Mesenchymal stem cell (in vitro differentiated cells and primary cell): ENCODE results near the gene KRT39.

Source experiments
- DNase-seq: peaks from one replicate; pipeline ENCODE4 v3.0.0-alpha.2; 2013
- H2AFZ ChIP-seq: one replicate; pipeline ENCODE4 v1.6.1; 2013; ENCODE audit warnings: low read depth, mild to moderate bottlenecking, control low read depth, inconsistent platforms, low read length, moderate library complexity
- H2AK5ac ChIP-seq: 2 replicates; pipeline ENCODE4 v1.6.1; 2013; ENCODE audit warnings: low read length, moderate library complexity, mild to moderate bottlenecking, inconsistent platforms; ENCODE audit not compliant: severe bottlenecking
- H2BK120ac ChIP-seq: one replicate; pipeline ENCODE4 v1.6.1; 2013; ENCODE audit warnings: low read depth, mild to moderate bottlenecking, inconsistent platforms, low read length, moderate library complexity
- H2BK12ac ChIP-seq, 2 experiments: one replicate each; pipeline ENCODE4 v1.6.1; 2013; ENCODE audit warnings: inconsistent platforms in 2 of 2, low read length in 2 of 2, mild to moderate bottlenecking in 2 of 2, moderate library complexity in 2 of 2, control low read depth in 1 of 2
- H2BK15ac ChIP-seq: one replicate; pipeline ENCODE4 v1.6.1; 2013; ENCODE audit warnings: mild to moderate bottlenecking, low read depth, inconsistent platforms; ENCODE audit not compliant: poor library complexity, severe bottlenecking
- H2BK5ac ChIP-seq: 2 replicates; pipeline ENCODE4 v1.6.1; 2013; ENCODE audit warnings: low read depth, mild to moderate bottlenecking, low read length, control low read depth, inconsistent platforms; ENCODE audit not compliant: poor library complexity, severe bottlenecking
- H3K14ac ChIP-seq, 2 experiments: one replicate each; pipeline ENCODE4 v1.6.1; 2013; ENCODE audit warnings: inconsistent platforms in 2 of 2, low read length in 2 of 2, control low read depth in 1 of 2, mild to moderate bottlenecking in 1 of 2, moderate library complexity in 1 of 2
- H3K18ac ChIP-seq, 2 experiments: one replicate each; pipeline ENCODE4 v1.6.1; 2013; ENCODE audit warnings: inconsistent platforms in 2 of 2, low read length in 2 of 2, control low read depth in 1 of 2, low read depth in 1 of 2, mild to moderate bottlenecking in 1 of 2
- H3K23ac ChIP-seq, 2 experiments: one replicate each; pipeline ENCODE4 v1.6.1; 2013; ENCODE audit warnings: inconsistent platforms in 2 of 2, low read length in 2 of 2, mild to moderate bottlenecking in 2 of 2, moderate library complexity in 2 of 2, control low read depth in 1 of 2
- H3K27ac ChIP-seq: 2 replicates; pipeline ENCODE4 v1.5.1; 2013; ENCODE audit warnings: mild to moderate bottlenecking, moderate library complexity, low read length, control low read depth, inconsistent platforms; ENCODE audit not compliant: poor library complexity, severe bottlenecking
- H3K27me3 ChIP-seq, 2 experiments: 2 replicates each; pipeline versions ENCODE4 v1.6.1 to v1.7.0; 2013; ENCODE audit warnings: low read length in 2 of 2, mild to moderate bottlenecking in 2 of 2, moderate library complexity in 2 of 2, control low read depth in 1 of 2, inconsistent platforms in 1 of 2; ENCODE audit not compliant: control insufficient read depth in 1 of 2, insufficient read depth in 1 of 2
- H3K36me3 ChIP-seq, 2 experiments: 2 replicates each; pipeline versions ENCODE4 v1.6.1 to v1.7.0; 2013; ENCODE audit warnings: low read length in 2 of 2, control low read depth in 1 of 2, inconsistent platforms in 1 of 2, low read depth in 1 of 2, mild to moderate bottlenecking in 1 of 2; ENCODE audit not compliant: insufficient read depth in 2 of 2, control insufficient read depth in 1 of 2
- H3K4ac ChIP-seq, 2 experiments: one replicate each; pipeline ENCODE4 v1.6.1; 2013; ENCODE audit warnings: inconsistent platforms in 2 of 2, low read length in 2 of 2, mild to moderate bottlenecking in 2 of 2, moderate library complexity in 2 of 2, control low read depth in 1 of 2, low read depth in 1 of 2
- H3K4me1 ChIP-seq: 2 replicates; pipeline ENCODE4 v1.6.1; 2013; ENCODE audit warnings: low read depth, low read length, control low read depth; ENCODE audit not compliant: control insufficient read depth, insufficient read depth
- H3K4me2 ChIP-seq: 2 replicates; pipeline ENCODE4 v1.6.1; 2013; ENCODE audit warnings: low read length, mild to moderate bottlenecking, inconsistent platforms; ENCODE audit not compliant: poor library complexity, severe bottlenecking
- H3K4me3 ChIP-seq, 2 experiments: 2 replicates each; pipeline versions ENCODE4 v1.5.1 to v1.7.0; 2013; ENCODE audit warnings: low read length in 2 of 2, mild to moderate bottlenecking in 2 of 2, control low read depth in 1 of 2, low read depth in 1 of 2; ENCODE audit not compliant: insufficient read depth in 1 of 2
- H3K79me1 ChIP-seq: replicated peaks from 2 replicates; pipeline ENCODE4 v1.6.1; 2013; ENCODE audit warnings: mild to moderate bottlenecking, control low read depth, low read length, inconsistent platforms; ENCODE audit not compliant: poor library complexity, severe bottlenecking
- H3K9ac ChIP-seq: 2 replicates; pipeline ENCODE4 v1.7.0; 2013; ENCODE audit warnings: mild to moderate bottlenecking, low read length, moderate library complexity
- H3K9me3 ChIP-seq: 2 replicates; pipeline ENCODE4 v1.7.0; 2013; ENCODE audit warnings: mild to moderate bottlenecking, low read length; ENCODE audit not compliant: control insufficient read depth
- H4K8ac ChIP-seq: one replicate; pipeline ENCODE4 v1.6.1; 2013; ENCODE audit warnings: inconsistent platforms, mild to moderate bottlenecking, low read length, moderate library complexity
- H4K91ac ChIP-seq: one replicate; pipeline ENCODE4 v1.6.1; 2013; ENCODE audit warnings: mild to moderate bottlenecking, low read length, inconsistent platforms
- WGBS: methylation state at CpG from one replicate; pipeline ENCODE4 v1.1.7; 2013; ENCODE audit warnings: mixed read lengths; 5-methylcytosine and 5-hydroxymethylcytosine counted together

KRT39 gene

GRCh38 chr17:40942553-40942952 lies 24.2 kb downstream of the KRT39 start:
- H3K23ac ChIP-seq = no peak overlapping the region
- H3K18ac ChIP-seq = no peak overlapping the region
- no peaks in the 10 kb centered on the region for H3K27me3 ChIP-seq
- H3K9me3 ChIP-seq = no peaks in the 10 kb centered on the region
- no peak overlapping the region for H3K4me3 ChIP-seq
- no peak overlapping the region for H2AK5ac ChIP-seq
- H2BK120ac ChIP-seq = no peak overlapping the region
- H2AFZ ChIP-seq = no peak overlapping the region
- no peak overlapping the region for H4K8ac ChIP-seq
- no peaks in the 10 kb centered on the region for H3K4me1 ChIP-seq
- no peak overlapping the region for H3K14ac ChIP-seq
- no peak for DNase-seq
- WGBS = 79% methylated on average over 3 of the region's 3 CpGs
- no peak overlapping the region for H4K91ac ChIP-seq
- no peak overlapping the region for H3K4me2 ChIP-seq
- no peak overlapping the region for H3K27ac ChIP-seq
- no peak overlapping the region for H3K4ac ChIP-seq
- no peaks in the 10 kb centered on the region for H3K79me1 ChIP-seq
- no peak overlapping the region for H2BK15ac ChIP-seq
- H3K36me3 ChIP-seq = no peaks in the 10 kb centered on the region
- H2BK12ac ChIP-seq = no peak overlapping the region
- no peak overlapping the region for H2BK5ac ChIP-seq
- H3K9ac ChIP-seq = no peak overlapping the region

DNA sequence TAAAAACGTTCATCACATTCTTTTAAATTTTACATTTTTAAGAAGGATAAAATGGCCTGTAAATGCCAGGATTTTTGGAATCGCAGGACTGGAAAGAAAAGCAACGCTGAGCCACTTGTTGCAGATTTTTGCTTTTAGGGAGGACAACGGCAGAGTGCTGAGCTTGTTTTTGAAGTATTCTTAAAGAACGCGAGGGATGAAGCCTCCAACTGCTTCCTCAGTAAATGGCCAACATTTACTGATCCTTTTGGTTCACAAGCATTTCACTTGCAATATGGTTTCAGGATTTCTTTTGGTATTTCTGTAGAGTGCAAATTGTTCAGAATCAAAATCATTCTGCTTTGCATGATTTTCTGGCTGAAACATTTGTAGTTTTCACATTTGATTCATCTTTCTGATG lies 26.5 kb downstream of the KRT39 start:
- Histone ChIP-seq H4K8ac (no peak overlapping the region), H2BK5ac (no peak overlapping the region), H3K27ac (no peak overlapping the region), H3K27me3 (no peaks in the 10 kb centered on the region), H3K4me2 (no peak overlapping the region), H3K4me1 (peaks cover 3% of the 10 kb centered on the region), H3K23ac (no peak overlapping the region), H2AK5ac (no peak overlapping the region), H3K79me1 (no peaks in the 10 kb centered on the region), H4K91ac (no peak overlapping the region), H3K9me3 (no peaks in the 10 kb centered on the region), H3K14ac (no peak overlapping the region), H3K4ac (no peak overlapping the region), H2BK12ac (no peak overlapping the region), H2BK120ac (no peak overlapping the region), H3K9ac (no peak overlapping the region), H3K36me3 (no peaks in the 10 kb centered on the region), H3K4me3 (no peak overlapping the region), H2BK15ac (no peak overlapping the region), H2AFZ (no peak overlapping the region), H3K18ac (no peak overlapping the region)
- 89% methylated on average over 5 of the region's 6 CpGs for WGBS
- DNase-seq = no peak

GRCh38 chr17:40938981-40939380 lies 27.8 kb downstream of the KRT39 start:
- H3K4me3 ChIP-seq = no peak overlapping the region
- no peak overlapping the region for H4K8ac ChIP-seq
- H3K9me3 ChIP-seq = no peaks in the 10 kb centered on the region
- no peak overlapping the region for H3K23ac ChIP-seq
- no peak overlapping the region for H3K4ac ChIP-seq
- no peak overlapping the region for H2BK12ac ChIP-seq
- H2AK5ac ChIP-seq = no peak overlapping the region
- H2BK15ac ChIP-seq = no peak overlapping the region
- DNase-seq = no peak
- no peaks in the 10 kb centered on the region for H3K79me1 ChIP-seq
- peaks cover 3% of the 10 kb centered on the region for H3K4me1 ChIP-seq
- H3K36me3 ChIP-seq = no peaks in the 10 kb centered on the region
- H3K27ac ChIP-seq = no peak overlapping the region
- WGBS = 83% methylated on average over 3 of the region's 3 CpGs
- H2BK120ac ChIP-seq = no peak overlapping the region
- H2AFZ ChIP-seq = no peak overlapping the region
- no peak overlapping the region for H2BK5ac ChIP-seq
- no peak overlapping the region for H3K14ac ChIP-seq
- no peak overlapping the region for H3K4me2 ChIP-seq
- no peaks in the 10 kb centered on the region for H3K27me3 ChIP-seq
- no peak overlapping the region for H3K9ac ChIP-seq
- no peak overlapping the region for H4K91ac ChIP-seq
- H3K18ac ChIP-seq = no peak overlapping the region

DNA sequence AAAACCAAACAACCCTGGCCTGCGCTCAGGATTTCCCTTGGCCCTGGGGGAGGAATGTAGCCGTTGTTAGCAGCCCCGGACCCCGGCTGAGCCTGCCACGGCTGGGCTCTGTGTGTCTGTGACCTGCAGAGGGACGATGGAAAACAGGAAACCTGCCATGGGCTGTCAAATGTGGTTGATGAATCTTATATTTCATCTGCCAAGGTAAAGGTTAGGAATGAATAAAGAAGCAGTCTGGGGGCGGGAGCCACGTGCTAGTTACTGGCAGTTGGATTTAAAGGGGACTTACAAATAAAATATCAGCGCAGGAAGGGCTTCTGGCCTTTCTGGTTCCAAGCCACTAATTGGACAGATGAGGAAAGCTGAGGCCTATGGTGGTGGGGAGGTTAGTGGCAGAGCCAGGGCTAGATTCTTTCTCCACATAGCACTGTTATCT lies 29.3 kb downstream of the KRT39 start, which contains the start of gene KRT23:
TSS of gene KRT23 (minus strand) at position 263 of the 436 bp plus-strand sequence. CDS start 1,043 bp downstream, outside the sequence.
- Histone ChIP-seq H2BK12ac (no peak within 1 kb of the TSS), H2AFZ (no peak within 1 kb of the TSS), H3K23ac (no peak within 1 kb of the TSS), H2BK5ac (no peak within 1 kb of the TSS), H3K36me3 (no peaks in the 10 kb centered on the region), H2BK120ac (no peak within 1 kb of the TSS), H2AK5ac (peak within 1 kb of the TSS; percentile 67), H3K14ac (no peak within 1 kb of the TSS), H3K18ac (no peak within 1 kb of the TSS), H4K8ac (no peak within 1 kb of the TSS), H3K27me3 (no peaks in the 10 kb centered on the region), H4K91ac (no peak within 1 kb of the TSS), H3K4me3 (no peak within 1 kb of the TSS), H2BK15ac (no peak within 1 kb of the TSS), H3K27ac (no peak within 1 kb of the TSS), H3K4me2 (no peak within 1 kb of the TSS), H3K79me1 (no peaks in the 10 kb centered on the region), H3K4me1 (peaks cover 3% of the 10 kb centered on the region), H3K9ac (no peak within 1 kb of the TSS), H3K4ac (no peak within 1 kb of the TSS), H3K9me3 (no peaks in the 10 kb centered on the region)
- DNase-seq = no peak
- WGBS = 56% methylated on average over 9 of the region's 9 CpGs
